Measurements from ENCODE around the gene NDUFS6.

Gene NDUFS6

DNA sequence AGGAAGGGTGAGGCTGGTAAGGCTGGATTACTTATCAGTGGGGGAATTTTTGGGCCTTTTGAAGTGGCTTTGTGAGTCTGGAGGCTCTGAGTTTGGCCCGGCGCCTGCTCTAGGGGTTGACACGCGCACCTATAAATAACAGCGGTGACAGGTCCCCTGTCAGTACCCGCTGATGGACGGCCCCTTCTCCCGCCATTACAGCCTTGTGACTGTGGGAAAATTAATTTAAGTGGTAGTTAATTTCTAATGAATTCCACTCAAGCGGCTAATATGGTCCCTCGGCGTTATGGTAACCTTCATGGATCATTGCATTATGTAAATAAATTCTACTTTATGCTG lies 18.0 kb upstream of the NDUFS6 start:
- TF ChIP-seq, protein P1, sequence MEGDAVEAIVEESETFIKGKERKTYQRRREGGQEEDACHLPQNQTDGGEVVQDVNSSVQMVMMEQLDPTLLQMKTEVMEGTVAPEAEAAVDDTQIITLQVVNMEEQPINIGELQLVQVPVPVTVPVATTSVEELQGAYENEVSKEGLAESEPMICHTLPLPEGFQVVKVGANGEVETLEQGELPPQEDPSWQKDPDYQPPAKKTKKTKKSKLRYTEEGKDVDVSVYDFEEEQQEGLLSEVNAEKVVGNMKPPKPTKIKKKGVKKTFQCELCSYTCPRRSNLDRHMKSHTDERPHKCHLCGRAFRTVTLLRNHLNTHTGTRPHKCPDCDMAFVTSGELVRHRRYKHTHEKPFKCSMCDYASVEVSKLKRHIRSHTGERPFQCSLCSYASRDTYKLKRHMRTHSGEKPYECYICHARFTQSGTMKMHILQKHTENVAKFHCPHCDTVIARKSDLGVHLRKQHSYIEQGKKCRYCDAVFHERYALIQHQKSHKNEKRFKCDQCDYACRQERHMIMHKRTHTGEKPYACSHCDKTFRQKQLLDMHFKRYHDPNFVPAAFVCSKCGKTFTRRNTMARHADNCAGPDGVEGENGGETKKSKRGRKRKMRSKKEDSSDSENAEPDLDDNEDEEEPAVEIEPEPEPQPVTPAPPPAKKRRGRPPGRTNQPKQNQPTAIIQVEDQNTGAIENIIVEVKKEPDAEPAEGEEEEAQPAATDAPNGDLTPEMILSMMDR (IDR thresholded peaks at IDR 0.05; ENCODE audit: low read depth, low read length), result no peak
- Histone ChIP-seq H3K4me3 (ENCODE audit: low read depth, low read length) (no peak overlapping the region), H3K27ac (no peak overlapping the region), H3K9me3 (ENCODE audit: severe bottlenecking) (no peaks in the 10 kb centered on the region), H3K36me3 (no peaks in the 10 kb centered on the region), H3K27me3 (ENCODE audit: insufficient read depth, low read depth, severe bottlenecking) (peaks cover 80% of the 10 kb centered on the region)
- no peak for DNase-seq

DNA sequence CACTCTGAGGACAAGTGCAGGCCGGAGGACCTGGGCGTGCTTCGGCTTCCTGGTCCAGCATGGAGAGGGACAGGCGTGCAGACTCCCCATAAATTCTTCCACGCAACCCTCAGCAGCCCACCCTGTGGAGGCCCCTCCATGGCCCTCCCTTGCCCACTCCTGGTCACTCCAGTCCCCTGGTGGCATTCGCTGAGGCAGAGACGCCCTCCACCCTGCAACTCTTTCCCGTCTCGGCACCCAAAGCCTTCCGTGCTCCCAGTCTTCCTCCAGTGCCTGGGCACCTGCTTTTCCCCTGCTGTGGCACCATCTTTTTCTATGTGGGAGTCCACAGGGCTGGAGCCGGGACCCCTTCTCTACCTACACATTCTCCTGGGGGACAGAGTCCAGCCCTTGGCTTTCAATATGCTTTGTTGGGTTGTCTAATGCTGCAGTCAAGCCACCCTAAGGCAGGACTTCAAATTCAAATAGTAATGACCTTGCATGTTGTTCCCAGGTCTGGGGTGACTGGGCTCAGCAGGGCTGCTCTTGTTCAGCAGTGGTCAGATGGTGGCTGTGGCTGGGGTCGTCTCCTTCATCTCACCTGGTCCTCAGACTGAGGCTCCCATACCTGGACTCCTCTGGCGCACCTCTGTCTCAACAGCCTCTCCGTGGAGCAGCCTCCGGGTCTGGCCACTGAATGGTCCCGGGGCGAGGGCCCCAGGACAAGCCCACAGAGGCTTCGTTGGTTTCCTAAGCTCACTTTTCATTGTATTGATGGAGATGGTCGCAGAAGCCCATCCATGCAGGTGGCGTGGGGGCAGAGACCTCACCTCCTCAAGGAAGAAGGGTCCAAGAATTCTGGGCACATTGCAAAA lies 16.8 kb upstream of the NDUFS6 start:
- H3K27me3 ChIP-seq (ENCODE audit: insufficient read depth, low read depth, severe bottlenecking), result peaks cover 80% of the 10 kb centered on the region
- no peak overlapping the region for H3K4me3 ChIP-seq (ENCODE audit: low read depth, low read length)
- no peaks in the 10 kb centered on the region for H3K36me3 ChIP-seq
- H3K27ac ChIP-seq, result no peak overlapping the region
- H3K9me3 ChIP-seq (ENCODE audit: severe bottlenecking), result no peaks in the 10 kb centered on the region
- no peak for DNase-seq
- TF ChIP-seq, protein P1 (IDR thresholded peaks at IDR 0.05; ENCODE audit: low read depth, low read length), result no peak

DNA sequence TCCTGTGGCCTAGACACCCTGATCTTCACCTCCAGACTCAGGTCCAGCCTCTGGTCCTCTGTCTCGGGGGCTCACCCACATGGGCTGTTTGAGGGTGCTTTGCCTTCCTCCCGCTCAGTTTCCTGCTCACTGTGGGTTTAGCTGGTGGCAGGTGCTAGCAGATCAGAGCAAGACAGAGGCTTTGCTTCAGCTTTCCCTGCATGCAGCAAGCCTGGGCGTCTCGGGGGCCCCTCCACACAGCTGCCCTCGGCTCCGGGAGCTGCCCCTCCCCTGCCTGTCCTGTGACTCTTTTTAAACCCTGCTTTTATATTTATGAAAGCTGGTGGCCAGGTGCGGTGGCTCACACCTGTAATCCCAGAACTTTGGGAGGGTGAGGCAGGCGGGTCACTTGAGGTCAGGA lies 16.1 kb upstream of the NDUFS6 start:
- DNase-seq, result no peak
- TF ChIP-seq, protein P1 (IDR thresholded peaks at IDR 0.05; ENCODE audit: low read depth, low read length), result no peak
- H3K4me3 ChIP-seq (ENCODE audit: low read depth, low read length), result no peak overlapping the region
- no peaks in the 10 kb centered on the region for H3K36me3 ChIP-seq
- no peak overlapping the region for H3K27ac ChIP-seq
- H3K9me3 ChIP-seq (ENCODE audit: severe bottlenecking), result no peaks in the 10 kb centered on the region
- H3K27me3 ChIP-seq (ENCODE audit: insufficient read depth, low read depth, severe bottlenecking), result peaks cover 80% of the 10 kb centered on the region

DNA sequence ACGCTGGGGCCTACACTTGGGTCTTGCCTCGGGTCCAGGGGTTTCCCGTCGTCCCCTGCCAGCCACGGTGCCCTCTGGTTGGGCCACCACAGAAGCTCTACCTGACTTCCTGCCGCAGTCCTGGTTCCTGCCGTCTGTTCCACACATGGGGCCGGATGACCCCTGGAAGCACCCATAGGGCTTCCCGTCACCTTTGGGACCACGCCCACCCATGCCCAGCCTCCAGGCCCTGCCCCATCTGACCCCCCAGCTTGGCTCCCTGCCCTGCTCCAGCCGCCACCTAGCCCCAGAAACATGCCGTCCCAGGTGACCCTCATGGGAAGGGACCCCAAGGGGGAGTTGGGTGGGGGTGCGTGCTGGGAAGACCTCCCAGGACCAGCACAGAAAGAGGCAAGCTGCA lies 15.2 kb upstream of the NDUFS6 start:
- no peak for DNase-seq
- Histone ChIP-seq H3K27me3 (ENCODE audit: insufficient read depth, low read depth, severe bottlenecking) (peaks cover 80% of the 10 kb centered on the region), H3K9me3 (ENCODE audit: severe bottlenecking) (no peaks in the 10 kb centered on the region), H3K27ac (no peak overlapping the region), H3K36me3 (no peaks in the 10 kb centered on the region), H3K4me3 (ENCODE audit: low read depth, low read length) (no peak overlapping the region)
- TF ChIP-seq, protein P1 (IDR thresholded peaks at IDR 0.05; ENCODE audit: low read depth, low read length), result no peak

DNA sequence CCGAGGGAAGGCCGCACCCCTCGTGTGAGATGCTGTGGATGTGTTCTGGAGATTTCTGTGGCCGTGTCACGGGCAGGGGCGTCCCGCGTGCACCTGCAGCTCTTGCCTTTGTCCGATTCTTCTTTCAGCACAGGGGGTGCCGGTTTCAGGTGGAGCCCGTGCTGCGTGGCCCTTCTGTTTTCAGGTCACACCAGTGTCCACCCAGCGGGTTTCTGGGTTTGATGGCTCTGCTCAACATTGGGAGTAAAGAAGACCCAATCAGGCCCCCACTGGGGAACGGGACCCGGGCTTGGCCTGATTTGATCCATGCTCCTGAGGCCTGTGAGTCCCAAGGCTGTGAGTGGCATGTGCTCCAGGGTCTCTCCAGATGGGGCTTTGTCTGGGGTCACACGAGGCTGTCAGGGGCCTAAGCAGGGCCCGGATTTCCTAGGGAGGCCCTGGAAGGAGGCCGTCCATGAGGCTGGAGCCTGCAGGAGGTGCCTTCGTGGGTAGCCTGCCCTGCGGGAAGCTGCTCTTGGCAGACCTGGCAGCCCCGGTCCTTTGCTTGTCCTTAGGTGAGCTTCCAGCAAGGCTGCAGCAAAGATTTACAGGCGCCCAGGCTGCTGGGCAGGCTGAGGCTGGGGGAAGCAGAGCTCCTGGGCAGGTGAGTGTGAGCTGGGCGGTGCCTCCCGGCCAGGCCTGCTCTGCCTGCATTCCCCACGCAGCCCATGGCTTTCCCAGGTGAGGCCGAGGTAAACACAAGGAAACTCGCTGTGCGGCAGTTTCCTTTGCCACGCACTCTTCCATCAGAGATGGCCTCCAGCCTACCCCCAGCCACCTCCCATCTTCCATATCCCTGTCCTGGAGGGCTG lies 14.4 kb upstream of the NDUFS6 start:
- no peaks in the 10 kb centered on the region for H3K36me3 ChIP-seq
- TF ChIP-seq, protein P1 (IDR thresholded peaks at IDR 0.05; ENCODE audit: low read depth, low read length), result no peak
- H3K27ac ChIP-seq, result no peak overlapping the region
- no peak overlapping the region for H3K4me3 ChIP-seq (ENCODE audit: low read depth, low read length)
- H3K27me3 ChIP-seq (ENCODE audit: insufficient read depth, low read depth, severe bottlenecking), result peaks cover 85% of the 10 kb centered on the region
- H3K9me3 ChIP-seq (ENCODE audit: severe bottlenecking), result no peaks in the 10 kb centered on the region
- DNase-seq, result no peak

Data from WERI-Rb-1 (cell line).